ENCODE measurements around the gene HOXB5. TPM values are rescaled to one million over a fixed set of nuclear protein-coding genes. Genes with fewer than 3 reads are reported as not detected.
A peak's percentile ranks its signal among the peaks of the same experiment; 100 is the strongest.

The HOXB5 gene
- total RNA-seq, 2 donors from 2014 or later = 0.56 to 3.8 TPM

DNA sequence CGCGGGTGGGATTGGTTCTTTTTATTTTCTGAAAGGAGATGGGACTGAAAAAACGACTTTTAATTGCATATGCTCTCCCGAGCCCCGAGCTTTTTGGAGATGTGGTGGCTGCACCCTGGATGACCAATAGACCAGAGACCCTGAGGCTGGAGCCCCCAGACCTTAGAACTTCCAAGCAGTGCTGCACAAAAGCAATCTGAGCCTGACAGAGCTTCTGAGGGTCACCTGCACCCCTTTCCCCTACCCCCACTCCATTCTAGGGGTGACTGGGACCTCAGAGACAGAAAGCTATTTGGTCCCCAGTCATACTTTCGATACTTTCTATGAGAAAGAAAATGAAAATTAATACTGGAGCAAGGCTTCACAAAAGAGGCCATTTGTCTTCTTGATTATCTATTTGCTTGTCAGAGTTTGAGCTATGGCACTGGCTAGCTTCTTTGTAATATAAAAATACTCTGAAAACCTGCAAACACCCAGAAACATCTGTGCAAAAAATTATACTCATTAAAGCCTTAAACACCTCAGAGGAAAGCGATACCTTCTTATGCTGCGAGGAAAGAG lies 19.0 kb downstream of the HOXB5 start:
- Histone ChIP-seq H3K27ac (peak overlapping the region; percentile 84 to 97), H3K4me3 (peak overlapping the region; percentile 72), H3K9me3 (no peaks in the 10 kb centered on the region), H3K36me3 (no peaks in the 10 kb centered on the region), H3K27me3 (replicated peaks; ENCODE audit: insufficient read depth) (no peaks in the 10 kb centered on the region), H3K4me1 (ENCODE audit: control insufficient read depth in 1 of 2, low read depth in 2 of 2) (peaks cover 39 to 74% of the 10 kb centered on the region in 2 donors)
- TF ChIP-seq, protein P1, sequence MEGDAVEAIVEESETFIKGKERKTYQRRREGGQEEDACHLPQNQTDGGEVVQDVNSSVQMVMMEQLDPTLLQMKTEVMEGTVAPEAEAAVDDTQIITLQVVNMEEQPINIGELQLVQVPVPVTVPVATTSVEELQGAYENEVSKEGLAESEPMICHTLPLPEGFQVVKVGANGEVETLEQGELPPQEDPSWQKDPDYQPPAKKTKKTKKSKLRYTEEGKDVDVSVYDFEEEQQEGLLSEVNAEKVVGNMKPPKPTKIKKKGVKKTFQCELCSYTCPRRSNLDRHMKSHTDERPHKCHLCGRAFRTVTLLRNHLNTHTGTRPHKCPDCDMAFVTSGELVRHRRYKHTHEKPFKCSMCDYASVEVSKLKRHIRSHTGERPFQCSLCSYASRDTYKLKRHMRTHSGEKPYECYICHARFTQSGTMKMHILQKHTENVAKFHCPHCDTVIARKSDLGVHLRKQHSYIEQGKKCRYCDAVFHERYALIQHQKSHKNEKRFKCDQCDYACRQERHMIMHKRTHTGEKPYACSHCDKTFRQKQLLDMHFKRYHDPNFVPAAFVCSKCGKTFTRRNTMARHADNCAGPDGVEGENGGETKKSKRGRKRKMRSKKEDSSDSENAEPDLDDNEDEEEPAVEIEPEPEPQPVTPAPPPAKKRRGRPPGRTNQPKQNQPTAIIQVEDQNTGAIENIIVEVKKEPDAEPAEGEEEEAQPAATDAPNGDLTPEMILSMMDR (IDR thresholded peaks at IDR 0.05) = no peak
- ATAC-seq (ENCODE audit: insufficient number of reproducible peaks, low FRiP score, low read depth) (no peak), DNase-seq (ENCODE audit: low spot score) (no peak)

DNA sequence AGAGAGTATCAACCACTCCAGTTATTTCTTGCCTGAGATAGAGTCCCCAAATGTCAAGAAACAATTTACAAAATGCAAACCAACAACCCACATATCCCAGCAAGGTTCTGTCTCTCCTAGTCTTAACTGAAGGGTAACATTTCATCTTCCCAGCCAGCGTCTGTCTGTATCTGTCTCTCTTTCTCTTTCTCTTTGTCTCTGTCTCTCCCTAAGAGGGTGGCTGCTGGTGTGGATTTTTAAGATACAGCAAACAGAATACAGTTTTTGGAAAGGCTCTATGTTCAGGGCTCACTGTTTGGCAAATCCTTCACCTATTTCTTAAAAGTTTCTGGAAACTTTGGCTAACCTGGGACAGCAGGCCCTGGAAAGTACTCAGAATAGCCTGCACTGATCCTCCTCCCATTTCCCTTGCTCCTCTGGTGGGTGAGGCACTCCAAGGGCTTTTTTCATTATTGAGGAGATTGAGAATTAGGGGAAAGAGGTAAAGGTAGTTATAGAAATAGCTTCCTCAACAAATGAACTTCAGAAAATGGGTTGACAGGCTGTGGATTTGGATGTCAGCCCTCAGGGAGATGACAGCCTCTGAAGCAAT lies 21.7 kb downstream of the HOXB5 start:
- H3K9me3 ChIP-seq = no peaks in the 10 kb centered on the region
- H3K27ac ChIP-seq = peak overlapping the region; percentile 84 to 97
- ATAC-seq (ENCODE audit: insufficient number of reproducible peaks, low FRiP score, low read depth) (no peak), DNase-seq (ENCODE audit: low spot score) (no peak)
- H3K27me3 ChIP-seq (replicated peaks; ENCODE audit: insufficient read depth) = no peaks in the 10 kb centered on the region
- H3K4me1 ChIP-seq (ENCODE audit: control insufficient read depth in 1 of 2, low read depth in 2 of 2) = peaks cover 47 to 93% of the 10 kb centered on the region in 2 donors
- H3K36me3 ChIP-seq = no peaks in the 10 kb centered on the region
- TF ChIP-seq, protein P1 (IDR thresholded peaks at IDR 0.05) = no peak
- peak overlapping the region; percentile 64 for H3K4me3 ChIP-seq

DNA sequence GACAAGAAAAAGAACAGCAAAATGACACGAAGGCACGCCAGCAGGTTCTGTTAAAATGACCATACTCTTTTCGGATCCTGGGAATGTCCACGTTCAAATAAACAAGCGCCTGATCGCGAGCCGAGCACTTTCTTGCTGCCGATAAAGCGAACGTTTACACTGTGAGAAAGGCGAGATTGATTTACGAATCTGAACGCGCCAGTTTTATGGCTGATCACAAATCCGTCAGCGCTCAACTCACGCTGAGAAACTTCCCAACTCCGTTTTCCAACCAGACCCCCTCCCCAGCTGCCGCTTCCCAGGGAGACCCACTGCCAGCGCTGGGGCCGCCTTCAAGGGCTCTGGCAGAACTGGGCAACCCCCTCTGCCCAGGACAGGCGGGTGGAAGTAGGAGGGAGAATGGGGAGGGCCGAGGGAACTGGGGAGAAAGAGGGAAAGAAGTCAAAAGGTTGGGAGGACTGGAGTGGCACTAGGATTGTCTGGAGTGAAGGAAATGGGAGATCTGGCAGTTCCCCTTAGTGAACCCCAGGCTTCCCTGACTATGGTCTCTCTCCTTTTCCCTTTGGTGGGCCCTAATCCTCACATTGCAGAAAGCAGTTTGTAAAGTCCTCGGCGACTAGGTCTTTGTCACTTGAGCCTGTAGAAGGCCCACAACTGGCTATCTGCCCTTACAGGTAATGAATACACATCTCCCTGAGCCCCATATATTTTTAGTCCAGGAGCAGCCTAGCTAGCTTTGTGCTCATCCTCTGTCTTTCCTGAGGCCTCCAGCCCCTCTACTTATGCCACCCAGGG lies 22.4 kb downstream of the HOXB5 start:
- Histone ChIP-seq H3K9me3 (no peaks in the 10 kb centered on the region), H3K36me3 (no peaks in the 10 kb centered on the region), H3K4me1 (ENCODE audit: control insufficient read depth in 1 of 2, low read depth in 2 of 2) (peaks cover 44 to 96% of the 10 kb centered on the region in 2 donors), H3K4me3 (peak overlapping the region; percentile 64), H3K27ac (peak overlapping the region; percentile 84 to 97), H3K27me3 (replicated peaks; ENCODE audit: insufficient read depth) (no peaks in the 10 kb centered on the region)
- DNase-seq (ENCODE audit: low spot score) = no peak
- TF ChIP-seq, protein P1 (IDR thresholded peaks at IDR 0.05) = no peak
- ATAC-seq (ENCODE audit: insufficient number of reproducible peaks, low FRiP score, low read depth) = no peak

DNA sequence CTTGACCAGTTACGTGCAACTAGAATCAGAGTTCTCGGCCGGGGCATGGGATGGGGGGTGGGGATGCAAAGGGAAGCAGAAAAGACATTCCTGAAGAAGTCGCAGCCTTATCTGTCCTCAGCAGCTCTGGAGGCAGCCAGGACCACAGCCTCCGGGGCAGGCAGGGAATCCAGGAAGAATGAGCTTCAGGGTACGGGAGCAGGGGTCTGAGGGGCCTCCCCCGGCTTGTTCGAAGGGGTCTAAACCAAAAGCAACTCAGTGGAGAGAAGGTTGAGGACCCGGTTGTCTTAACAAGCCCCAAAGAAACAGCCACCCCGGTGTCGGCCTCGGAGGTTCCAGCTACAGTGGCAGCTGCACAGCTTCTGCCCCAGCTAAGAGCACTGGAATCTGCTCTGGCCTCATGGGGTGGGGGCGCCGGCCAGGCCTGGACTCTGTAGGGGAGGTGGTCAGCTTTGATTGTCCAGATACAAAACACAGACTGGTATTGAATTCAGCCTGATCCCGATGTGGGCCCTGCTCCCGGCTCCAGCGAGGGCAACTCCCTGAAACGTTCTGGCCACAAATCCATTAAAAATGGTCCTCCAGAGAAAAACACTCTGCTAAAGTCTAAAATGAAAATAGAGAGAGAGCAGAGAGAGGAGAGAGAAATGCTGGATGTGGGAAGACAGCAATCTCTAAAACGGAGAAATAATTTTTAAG lies 23.1 kb downstream of the HOXB5 start:
- Histone ChIP-seq H3K9me3 (no peaks in the 10 kb centered on the region), H3K4me1 (ENCODE audit: control insufficient read depth in 1 of 2, low read depth in 2 of 2) (peaks cover 40 to 97% of the 10 kb centered on the region in 2 donors), H3K27ac (peak overlapping the region; percentile 84 to 97), H3K36me3 (no peaks in the 10 kb centered on the region), H3K4me3 (peak overlapping the region; percentile 64), H3K27me3 (replicated peaks; ENCODE audit: insufficient read depth) (no peaks in the 10 kb centered on the region)
- TF ChIP-seq, protein P1 (IDR thresholded peaks at IDR 0.05) = no peak
- DNase-seq (ENCODE audit: low spot score) (no peak), ATAC-seq (ENCODE audit: insufficient number of reproducible peaks, low FRiP score, low read depth) (no peak)
